ENCODE data around the gene GBGT1. TPM values are rescaled to one million over a fixed set of nuclear protein-coding genes. Genes with fewer than 3 reads are reported as not detected.

GBGT1 gene
- total RNA-seq, 1 donor from 2014 or later = 2.6 TPM

DNA sequence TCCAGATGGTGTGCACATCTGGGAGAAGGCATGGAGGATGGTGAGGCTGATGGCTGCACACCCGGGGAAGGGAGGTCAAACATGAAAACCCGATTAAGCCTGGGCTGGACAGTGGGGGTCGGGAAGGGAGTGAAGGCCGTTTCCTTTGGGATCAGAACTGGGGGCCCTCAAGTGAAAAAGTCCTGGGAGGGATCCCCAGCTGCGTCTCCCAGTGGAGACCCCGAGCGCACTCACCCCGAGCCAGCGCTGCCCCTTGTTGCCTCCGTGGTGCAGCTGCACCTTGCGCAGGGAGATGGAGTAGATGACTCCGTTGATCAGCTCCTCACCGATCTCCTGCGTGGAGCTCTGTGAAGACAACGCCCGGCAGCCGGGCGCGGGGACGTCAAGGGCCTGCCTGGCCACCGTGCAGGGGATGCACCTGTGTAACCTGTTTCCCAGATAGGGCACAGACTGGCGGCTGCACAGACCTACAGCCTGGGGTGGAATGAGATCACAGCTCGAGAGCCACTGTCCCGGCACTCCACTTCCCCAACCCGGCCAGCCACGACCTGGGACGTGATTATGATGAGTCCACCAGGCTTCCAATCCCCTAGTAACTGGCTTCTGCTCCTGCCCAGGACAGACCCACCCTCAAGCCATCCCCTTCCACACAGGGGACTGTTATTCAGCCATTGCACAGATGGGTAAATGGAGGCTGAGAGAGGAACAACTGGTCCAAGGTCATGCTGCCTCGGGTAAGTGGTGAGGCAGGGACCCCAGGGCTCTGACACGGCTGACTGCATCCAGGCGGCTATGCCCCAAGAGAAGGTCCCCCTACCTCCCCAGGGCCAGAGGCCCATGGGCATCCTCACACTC is 51.7 kb downstream of the GBGT1 start:
- Histone ChIP-seq H3K4me1 (ENCODE audit: control insufficient read depth in 3 of 3, insufficient read depth in 3 of 3, low read length in 3 of 3) (peaks cover 49 to 52% (median 52%) of the 10 kb centered on the region in 3 donors), H3K4me3 (ENCODE audit: low read length in 3 of 3) (no peak overlapping the region), H3K27me3 (ENCODE audit: control insufficient read depth in 3 of 3, insufficient read depth in 3 of 3, low read length in 3 of 3) (no peaks in the 10 kb centered on the region), H3K9ac (ENCODE audit: low read depth in 1 of 3, low read length in 3 of 3) (peak overlapping the region in 1 of 3 donors; percentile 81), H3K36me3 (ENCODE audit: control insufficient read depth in 3 of 3, insufficient read depth in 3 of 3, low read length in 3 of 3) (peaks cover 33 to 39% (median 36%) of the 10 kb centered on the region in 3 donors), H3K27ac (ENCODE audit: low read depth, low read length) (peak overlapping the region; percentile 87), H3K9me3 (ENCODE audit: control insufficient read depth in 3 of 3, low read length in 3 of 3) (no peaks in the 10 kb centered on the region)

DNA sequence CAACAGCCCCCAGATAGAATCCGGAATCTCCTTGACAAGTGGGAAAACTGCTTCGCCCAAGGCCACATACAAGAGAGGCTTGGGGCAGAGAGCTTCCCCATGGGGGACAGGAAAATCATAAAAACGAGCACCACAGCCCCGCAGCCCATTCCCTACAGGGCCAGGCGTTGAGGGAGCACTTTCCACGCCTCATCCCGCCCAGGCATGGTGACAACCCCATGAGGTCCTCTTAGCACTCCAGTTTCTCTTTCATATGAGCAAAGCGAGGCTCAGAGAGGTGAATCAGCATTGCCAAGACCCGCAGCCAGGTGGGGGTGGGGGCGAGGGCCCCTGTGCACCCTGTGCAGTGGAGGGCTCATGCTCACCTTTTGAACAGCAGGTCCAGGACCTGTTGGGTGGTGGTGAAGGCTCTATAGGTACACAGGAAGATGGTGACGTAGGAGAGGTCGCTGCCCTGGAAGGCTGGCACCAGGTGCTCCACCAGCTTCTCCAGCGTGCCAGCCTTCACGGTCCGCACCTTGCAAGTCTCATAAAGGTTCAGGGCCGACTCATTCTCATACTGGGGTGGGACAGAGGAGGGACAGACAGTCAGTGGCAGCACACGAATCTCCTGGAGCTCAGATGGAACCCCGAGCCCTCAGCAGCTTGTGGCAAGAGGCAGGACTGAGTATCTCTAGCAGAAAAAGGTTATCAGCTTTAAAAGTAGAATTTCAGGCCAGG is 53.6 kb downstream of the GBGT1 start:
- Histone ChIP-seq H3K27ac (ENCODE audit: low read depth, low read length) (no peak overlapping the region), H3K27me3 (ENCODE audit: control insufficient read depth in 3 of 3, insufficient read depth in 3 of 3, low read length in 3 of 3) (no peaks in the 10 kb centered on the region), H3K9ac (ENCODE audit: low read depth in 1 of 3, low read length in 3 of 3) (no peak overlapping the region), H3K4me3 (ENCODE audit: low read length in 3 of 3) (no peak overlapping the region), H3K36me3 (ENCODE audit: control insufficient read depth in 3 of 3, insufficient read depth in 3 of 3, low read length in 3 of 3) (peaks cover 49 to 56% (median 50%) of the 10 kb centered on the region in 3 donors), H3K4me1 (ENCODE audit: control insufficient read depth in 3 of 3, insufficient read depth in 3 of 3, low read length in 3 of 3) (peaks cover 30 to 33% (median 32%) of the 10 kb centered on the region in 3 donors), H3K9me3 (ENCODE audit: control insufficient read depth in 3 of 3, low read length in 3 of 3) (no peaks in the 10 kb centered on the region)

DNA sequence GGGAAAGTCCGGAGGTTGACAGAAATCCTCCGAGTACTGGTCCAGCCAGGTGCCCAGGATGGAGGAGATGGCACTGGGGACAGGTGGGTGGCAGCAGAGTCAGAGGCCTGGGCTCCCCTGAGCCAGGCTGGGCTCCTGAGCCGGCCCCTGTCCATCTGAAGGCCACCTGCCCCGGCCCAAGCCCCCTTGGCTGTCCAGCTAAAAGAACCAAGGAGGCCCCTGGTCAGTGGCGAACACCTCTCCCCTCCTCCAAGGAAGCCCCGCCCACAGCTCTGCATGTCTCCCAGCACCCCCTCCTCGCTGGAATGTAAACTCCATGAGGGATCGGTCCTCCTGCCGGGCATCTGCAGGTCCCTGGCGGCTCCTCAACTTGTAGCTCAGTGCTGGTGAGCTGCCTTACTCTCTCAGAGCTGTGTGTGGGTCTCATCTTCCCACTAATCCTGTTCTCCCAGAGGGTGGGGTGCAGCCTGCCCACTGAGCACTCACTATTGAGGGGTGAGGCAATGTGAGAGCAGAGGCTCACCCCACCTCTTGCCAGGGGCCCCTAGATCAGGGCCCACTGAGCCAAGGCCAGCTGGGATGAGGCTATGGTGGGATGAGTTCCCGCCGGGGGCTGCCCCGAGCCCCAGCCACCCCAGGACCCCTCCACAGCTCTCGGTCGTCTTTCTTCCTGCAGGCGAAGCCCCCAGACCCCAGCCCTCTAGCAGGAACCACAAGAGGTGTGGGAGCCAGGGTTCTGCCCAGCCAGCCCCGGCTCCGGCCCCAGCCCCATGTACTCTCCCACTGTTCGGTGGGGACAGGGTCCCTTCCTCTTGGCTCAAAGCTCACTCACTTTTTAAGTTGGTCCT is 54.7 kb downstream of the GBGT1 start:
- H3K27ac ChIP-seq (ENCODE audit: low read depth, low read length) = no peak overlapping the region
- no peak overlapping the region for H3K9ac ChIP-seq (ENCODE audit: low read depth in 1 of 3, low read length in 3 of 3)
- no peak overlapping the region for H3K4me3 ChIP-seq (ENCODE audit: low read length in 3 of 3)
- no peaks in the 10 kb centered on the region for H3K9me3 ChIP-seq (ENCODE audit: control insufficient read depth in 3 of 3, low read length in 3 of 3)
- H3K27me3 ChIP-seq (ENCODE audit: control insufficient read depth in 3 of 3, insufficient read depth in 3 of 3, low read length in 3 of 3) = no peaks in the 10 kb centered on the region
- H3K36me3 ChIP-seq (ENCODE audit: control insufficient read depth in 3 of 3, insufficient read depth in 3 of 3, low read length in 3 of 3) = peaks cover 57 to 62% (median 59%) of the 10 kb centered on the region in 3 donors
- H3K4me1 ChIP-seq (ENCODE audit: control insufficient read depth in 3 of 3, insufficient read depth in 3 of 3, low read length in 3 of 3) = peaks cover 19 to 22% (median 21%) of the 10 kb centered on the region in 3 donors

DNA sequence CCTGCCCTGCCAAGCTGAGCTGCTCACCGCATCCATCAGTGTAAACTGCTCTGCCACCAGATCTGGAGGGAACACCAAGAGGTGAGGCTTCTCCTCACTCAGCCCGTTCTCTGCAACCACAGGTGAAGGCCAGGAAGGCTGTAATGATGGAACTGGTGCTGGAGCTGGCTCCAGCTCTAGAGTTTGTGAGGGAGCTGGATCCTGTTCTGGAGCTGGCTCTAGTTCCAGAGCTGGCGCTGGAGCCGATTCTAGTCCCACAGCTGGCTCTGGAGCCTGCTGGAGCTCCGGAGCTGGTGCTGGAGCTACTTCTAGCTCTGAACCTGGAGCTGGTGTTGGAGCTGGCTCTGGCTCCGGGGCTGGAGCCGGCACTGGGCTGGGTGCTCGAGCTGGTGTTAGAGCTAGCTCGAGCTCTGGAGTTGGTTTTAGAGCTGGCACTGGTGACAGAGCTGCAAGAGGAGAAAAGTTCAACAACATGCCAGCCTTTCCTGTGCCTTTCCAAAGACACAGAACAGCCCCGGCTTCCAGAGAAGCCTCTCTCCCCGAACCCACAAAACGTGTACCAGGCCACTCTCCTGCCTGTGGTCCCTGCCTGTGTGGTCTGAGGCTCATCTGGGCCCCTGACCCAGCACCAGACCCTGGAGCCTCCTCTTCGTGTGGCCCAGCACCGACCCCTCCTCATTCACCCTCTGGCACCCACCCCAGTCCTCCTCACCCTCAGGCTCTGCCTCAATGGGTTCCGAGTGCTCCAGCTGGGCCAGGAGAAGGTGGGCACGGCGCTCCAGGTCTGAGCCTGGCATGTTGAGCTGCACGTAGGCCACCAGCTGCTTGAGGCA is 55.5 kb downstream of the GBGT1 start:
- H3K36me3 ChIP-seq (ENCODE audit: control insufficient read depth in 3 of 3, insufficient read depth in 3 of 3, low read length in 3 of 3) = peaks cover 63 to 65% (median 63%) of the 10 kb centered on the region in 3 donors
- H3K27me3 ChIP-seq (ENCODE audit: control insufficient read depth in 3 of 3, insufficient read depth in 3 of 3, low read length in 3 of 3) = no peaks in the 10 kb centered on the region
- no peak overlapping the region for H3K4me3 ChIP-seq (ENCODE audit: low read length in 3 of 3)
- H3K9me3 ChIP-seq (ENCODE audit: control insufficient read depth in 3 of 3, low read length in 3 of 3) = no peaks in the 10 kb centered on the region
- H3K4me1 ChIP-seq (ENCODE audit: control insufficient read depth in 3 of 3, insufficient read depth in 3 of 3, low read length in 3 of 3) = peaks cover 11 to 18% (median 17%) of the 10 kb centered on the region in 3 donors
- no peak overlapping the region for H3K9ac ChIP-seq (ENCODE audit: low read depth in 1 of 3, low read length in 3 of 3)
- H3K27ac ChIP-seq (ENCODE audit: low read depth, low read length) = no peak overlapping the region

DNA sequence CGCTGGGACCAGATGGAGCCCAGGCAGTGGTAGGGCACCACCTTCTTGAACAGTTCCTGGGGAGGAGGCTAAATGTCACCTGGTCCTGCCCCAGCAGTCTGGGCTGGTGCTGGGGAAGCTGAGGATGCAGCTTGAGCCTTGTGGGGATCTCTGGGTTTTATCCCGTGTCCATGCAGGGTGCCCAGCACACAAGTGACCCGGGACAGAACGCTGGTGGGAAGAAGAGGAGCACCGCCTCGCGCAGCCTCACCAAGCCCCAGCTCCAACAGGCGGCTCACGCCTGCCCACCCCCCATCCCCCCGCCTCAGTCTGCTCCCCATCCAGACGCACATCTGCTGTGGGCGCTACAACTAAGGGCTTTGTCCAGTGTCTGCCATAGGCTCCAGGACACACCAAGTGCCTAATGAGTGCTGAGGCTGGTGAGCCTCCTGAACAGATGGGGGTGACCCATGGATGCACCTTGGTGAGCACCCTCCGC is 56.4 kb downstream of the GBGT1 start:
- no peak overlapping the region for H3K9ac ChIP-seq (ENCODE audit: low read depth in 1 of 3, low read length in 3 of 3)
- no peaks in the 10 kb centered on the region for H3K9me3 ChIP-seq (ENCODE audit: control insufficient read depth in 3 of 3, low read length in 3 of 3)
- H3K36me3 ChIP-seq (ENCODE audit: control insufficient read depth in 3 of 3, insufficient read depth in 3 of 3, low read length in 3 of 3) = peaks cover 71 to 73% (median 72%) of the 10 kb centered on the region in 3 donors
- no peak overlapping the region for H3K27ac ChIP-seq (ENCODE audit: low read depth, low read length)
- H3K4me1 ChIP-seq (ENCODE audit: control insufficient read depth in 3 of 3, insufficient read depth in 3 of 3, low read length in 3 of 3) = peaks cover 2 to 9% (median 8%) of the 10 kb centered on the region in 3 donors
- H3K4me3 ChIP-seq (ENCODE audit: low read length in 3 of 3) = no peak overlapping the region
- no peaks in the 10 kb centered on the region for H3K27me3 ChIP-seq (ENCODE audit: control insufficient read depth in 3 of 3, insufficient read depth in 3 of 3, low read length in 3 of 3)

DNA sequence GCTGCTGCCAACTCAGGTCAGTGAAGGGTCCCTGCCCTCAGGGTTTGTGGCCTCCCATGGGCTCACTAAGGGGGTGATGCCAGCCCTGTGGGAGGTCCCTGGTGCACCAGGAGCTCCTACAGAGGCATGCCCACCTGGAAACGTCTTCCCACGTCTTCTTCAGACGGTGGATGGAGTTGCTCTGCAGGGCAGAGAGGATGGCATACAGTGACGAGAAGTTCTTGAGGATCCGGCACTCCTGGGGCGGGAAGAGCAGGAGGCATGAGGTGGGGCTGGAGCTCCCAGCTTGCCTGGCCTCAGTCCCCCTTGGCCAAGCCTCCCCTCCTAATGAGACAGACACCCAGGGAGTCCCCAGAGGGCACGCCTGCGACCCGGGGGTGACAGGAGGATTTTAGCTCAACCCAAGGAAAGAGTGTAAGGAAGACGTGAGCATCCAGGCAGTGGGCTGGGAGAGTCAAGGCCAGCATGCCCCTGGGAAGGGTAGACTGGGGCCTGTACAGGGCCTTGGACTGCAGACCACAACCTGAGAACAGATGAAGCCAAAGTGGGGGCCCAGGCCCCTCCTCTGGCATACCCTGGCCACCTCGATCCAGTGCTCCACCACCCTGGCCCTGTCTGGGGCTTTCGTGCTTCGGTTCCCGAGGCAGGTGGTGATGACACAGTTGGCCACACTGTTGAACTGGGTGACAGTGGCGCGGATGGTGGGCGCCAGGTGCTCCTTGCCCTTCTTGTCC is 57.0 kb downstream of the GBGT1 start:
- no peaks in the 10 kb centered on the region for H3K9me3 ChIP-seq (ENCODE audit: control insufficient read depth in 3 of 3, low read length in 3 of 3)
- H3K27ac ChIP-seq (ENCODE audit: low read depth, low read length) = no peak overlapping the region
- H3K27me3 ChIP-seq (ENCODE audit: control insufficient read depth in 3 of 3, insufficient read depth in 3 of 3, low read length in 3 of 3) = no peaks in the 10 kb centered on the region
- no peak overlapping the region for H3K4me3 ChIP-seq (ENCODE audit: low read length in 3 of 3)
- H3K36me3 ChIP-seq (ENCODE audit: control insufficient read depth in 3 of 3, insufficient read depth in 3 of 3, low read length in 3 of 3) = peaks cover 77 to 78% (median 77%) of the 10 kb centered on the region in 3 donors
- no peak overlapping the region for H3K9ac ChIP-seq (ENCODE audit: low read depth in 1 of 3, low read length in 3 of 3)
- peaks cover 0 to 4% (median 4%) of the 10 kb centered on the region in 3 donors for H3K4me1 ChIP-seq (ENCODE audit: control insufficient read depth in 3 of 3, insufficient read depth in 3 of 3, low read length in 3 of 3)

DNA sequence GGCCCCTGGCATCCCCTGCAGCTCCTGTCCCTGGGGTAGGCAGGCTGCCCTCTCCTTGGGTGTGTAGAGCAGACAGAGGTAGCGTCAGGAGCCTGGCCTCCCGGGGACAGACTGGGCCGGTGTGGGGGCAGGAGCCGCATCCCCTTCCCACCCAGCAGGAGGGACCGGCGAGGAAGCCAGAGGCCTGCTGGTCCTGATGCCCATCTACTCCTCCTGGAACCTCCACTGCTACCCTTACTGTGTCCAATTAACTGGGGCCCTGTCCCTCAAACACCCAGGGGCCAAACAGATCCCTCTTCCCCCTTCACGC is 58.3 kb downstream of the GBGT1 start:
- Histone ChIP-seq H3K36me3 (ENCODE audit: control insufficient read depth in 3 of 3, insufficient read depth in 3 of 3, low read length in 3 of 3) (peaks cover 83 to 88% (median 86%) of the 10 kb centered on the region in 3 donors), H3K9me3 (ENCODE audit: control insufficient read depth in 3 of 3, low read length in 3 of 3) (no peaks in the 10 kb centered on the region), H3K27me3 (ENCODE audit: control insufficient read depth in 3 of 3, insufficient read depth in 3 of 3, low read length in 3 of 3) (no peaks in the 10 kb centered on the region), H3K9ac (ENCODE audit: low read depth in 1 of 3, low read length in 3 of 3) (no peak overlapping the region), H3K4me3 (ENCODE audit: low read length in 3 of 3) (no peak overlapping the region), H3K4me1 (ENCODE audit: control insufficient read depth in 3 of 3, insufficient read depth in 3 of 3, low read length in 3 of 3) (peaks cover 0 to 4% (median 4%) of the 10 kb centered on the region in 3 donors), H3K27ac (ENCODE audit: low read depth, low read length) (no peak overlapping the region)

DNA sequence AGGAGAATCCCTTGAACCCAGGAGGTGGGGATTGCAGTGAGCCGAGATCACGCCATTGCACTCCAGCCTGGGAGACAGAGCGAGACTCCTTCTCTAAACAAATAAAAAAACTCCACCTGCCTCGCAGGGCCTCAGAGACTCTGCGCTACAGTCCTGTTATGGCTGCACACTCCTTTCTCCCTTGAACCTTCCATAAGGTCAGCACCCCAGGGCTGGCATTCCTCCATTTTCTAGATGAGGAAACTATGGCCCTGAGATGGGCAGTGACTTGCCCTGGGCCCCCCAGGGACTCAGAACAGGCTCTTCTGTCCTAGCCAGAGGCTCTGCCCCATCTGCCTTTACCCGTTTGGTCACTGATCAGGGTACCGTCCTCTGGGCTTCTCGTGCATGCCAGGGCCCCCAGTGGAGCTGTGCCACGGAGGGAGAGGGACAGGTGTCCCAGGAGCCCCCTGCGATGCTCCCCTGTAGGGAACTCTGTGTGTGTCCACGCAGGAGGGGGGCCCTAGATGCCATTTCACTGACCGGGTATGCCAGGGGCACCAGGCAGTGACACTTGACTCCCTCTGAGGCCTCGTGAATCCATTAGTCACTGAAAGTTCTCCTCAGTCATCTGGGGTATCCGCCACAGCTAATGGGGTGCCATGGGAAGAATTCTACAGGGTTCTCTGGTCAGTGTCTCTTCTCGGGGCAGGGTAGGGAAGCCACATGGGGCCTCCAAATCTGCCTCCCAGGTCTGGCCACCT is 58.8 kb downstream of the GBGT1 start:
- no peak overlapping the region for H3K9ac ChIP-seq (ENCODE audit: low read depth in 1 of 3, low read length in 3 of 3)
- H3K9me3 ChIP-seq (ENCODE audit: control insufficient read depth in 3 of 3, low read length in 3 of 3) = no peaks in the 10 kb centered on the region
- peaks cover 0 to 9% (median 5%) of the 10 kb centered on the region in 3 donors for H3K4me1 ChIP-seq (ENCODE audit: control insufficient read depth in 3 of 3, insufficient read depth in 3 of 3, low read length in 3 of 3)
- peaks cover 83 to 88% (median 85%) of the 10 kb centered on the region in 3 donors for H3K36me3 ChIP-seq (ENCODE audit: control insufficient read depth in 3 of 3, insufficient read depth in 3 of 3, low read length in 3 of 3)
- H3K27ac ChIP-seq (ENCODE audit: low read depth, low read length) = no peak overlapping the region
- H3K4me3 ChIP-seq (ENCODE audit: low read length in 3 of 3) = no peak overlapping the region
- H3K27me3 ChIP-seq (ENCODE audit: control insufficient read depth in 3 of 3, insufficient read depth in 3 of 3, low read length in 3 of 3) = no peaks in the 10 kb centered on the region

Data from skeletal muscle tissue (tissue), 4 donors.